Measurements from ENCODE around the gene TMEM174.
A peak's percentile ranks its signal among the peaks of the same experiment; 100 is the strongest.

TMEM174 gene

DNA sequence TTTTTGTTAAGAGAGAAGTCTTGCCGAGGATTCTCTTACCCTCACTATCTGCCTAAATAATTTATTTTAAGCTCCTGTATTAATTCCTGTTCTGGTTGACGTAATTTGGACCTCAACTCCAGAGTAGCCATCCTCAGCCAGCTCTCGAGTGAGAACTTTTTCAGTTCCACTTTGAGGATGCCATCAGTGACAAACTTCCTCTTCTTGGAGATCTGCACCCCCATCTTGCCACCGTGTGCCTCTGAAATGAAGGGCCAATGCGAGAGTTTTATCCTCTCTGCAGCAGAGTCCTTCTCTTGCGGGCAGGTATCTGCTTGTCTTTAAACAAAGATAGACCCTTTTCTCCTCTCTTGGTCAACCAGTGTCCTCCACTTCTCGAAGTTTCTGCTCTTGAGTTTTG is 19.5 kb upstream of the TMEM174 start:
- DNase-seq (ENCODE audit: low read depth): no peak

DNA sequence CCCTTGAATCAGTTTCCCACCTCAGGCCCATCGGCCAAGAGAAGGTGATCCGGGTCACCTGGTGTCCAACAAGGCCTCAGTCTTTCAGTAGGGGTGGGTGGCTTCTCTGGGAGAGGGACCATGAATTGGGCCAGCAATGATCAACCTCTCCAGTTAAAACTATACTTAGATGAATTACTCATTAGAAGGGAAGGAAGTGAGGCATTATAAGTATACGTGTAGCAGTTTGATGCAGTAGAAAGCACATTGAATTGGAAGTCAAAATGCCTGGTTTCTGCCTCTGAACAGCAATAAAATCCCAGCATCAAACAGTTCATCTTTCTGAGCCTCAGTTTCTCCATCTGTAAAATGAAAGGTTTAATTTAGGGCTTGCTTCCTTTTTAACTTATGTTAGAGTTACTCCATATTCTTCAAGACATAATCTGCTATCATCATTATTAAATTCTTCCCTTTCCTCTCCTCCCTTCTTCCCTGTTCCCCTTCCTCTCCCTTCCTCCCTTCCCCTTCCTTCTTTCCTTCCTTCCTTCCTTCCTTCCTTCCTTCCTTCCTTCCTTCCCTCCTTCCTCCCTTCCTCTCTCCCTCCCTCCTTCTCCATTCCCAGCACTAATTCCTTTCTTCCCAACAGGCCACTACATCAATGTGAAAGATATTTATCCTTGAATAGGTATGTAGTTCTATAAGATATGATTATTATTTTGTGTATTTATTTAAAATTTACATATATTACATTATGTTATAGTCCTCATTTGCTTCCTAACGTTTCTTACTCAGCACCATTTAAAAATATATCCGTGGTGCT is 18.6 kb upstream of the TMEM174 start:
- DNase-seq (ENCODE audit: low read depth): no peak

DNA sequence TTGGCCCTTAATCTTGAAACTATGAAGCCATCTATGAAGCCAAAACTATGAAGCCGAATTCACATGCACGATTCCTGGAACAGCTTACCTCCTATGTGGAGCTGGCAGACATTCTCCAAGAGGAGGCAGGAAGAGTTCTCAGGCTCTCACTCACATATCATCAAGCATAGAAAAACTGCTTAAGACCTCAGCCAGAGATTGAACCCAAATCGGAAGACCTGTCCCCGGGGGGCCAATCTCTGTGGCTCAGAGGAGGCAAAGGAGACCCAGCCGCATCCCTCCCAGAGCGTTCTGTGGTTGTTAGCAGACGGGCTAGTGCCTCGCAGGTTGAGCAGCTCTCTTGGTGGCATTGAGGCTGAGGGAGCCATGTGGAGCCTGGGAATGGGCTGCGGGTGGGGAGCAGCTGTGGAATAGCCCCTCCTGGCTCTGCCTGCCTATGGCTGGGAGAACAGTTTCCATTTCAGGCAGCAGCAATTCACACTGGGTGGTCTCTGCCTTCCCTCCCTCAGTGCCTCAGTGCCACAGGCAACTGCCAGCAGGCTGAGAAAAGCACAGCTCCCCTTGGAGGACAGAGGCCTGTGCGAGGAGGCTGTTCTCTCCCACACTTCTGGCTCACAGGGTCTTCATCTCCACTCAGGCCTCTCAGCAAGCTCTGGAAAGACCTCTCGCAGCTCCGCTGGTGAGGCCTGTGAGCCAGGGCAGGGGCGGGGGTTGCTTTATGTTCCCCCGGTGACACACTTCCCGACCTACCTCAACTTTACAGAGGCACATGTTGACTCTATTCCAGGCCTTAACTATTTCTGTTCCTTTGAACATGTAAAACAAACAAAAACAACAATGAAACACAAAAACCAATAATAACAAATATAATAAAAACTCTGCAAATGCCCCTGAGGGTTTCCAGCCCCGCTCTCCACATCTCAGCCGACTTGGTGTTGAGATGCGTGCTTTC is 17.4 kb upstream of the TMEM174 start:
- no peak for DNase-seq (ENCODE audit: low read depth)

DNA sequence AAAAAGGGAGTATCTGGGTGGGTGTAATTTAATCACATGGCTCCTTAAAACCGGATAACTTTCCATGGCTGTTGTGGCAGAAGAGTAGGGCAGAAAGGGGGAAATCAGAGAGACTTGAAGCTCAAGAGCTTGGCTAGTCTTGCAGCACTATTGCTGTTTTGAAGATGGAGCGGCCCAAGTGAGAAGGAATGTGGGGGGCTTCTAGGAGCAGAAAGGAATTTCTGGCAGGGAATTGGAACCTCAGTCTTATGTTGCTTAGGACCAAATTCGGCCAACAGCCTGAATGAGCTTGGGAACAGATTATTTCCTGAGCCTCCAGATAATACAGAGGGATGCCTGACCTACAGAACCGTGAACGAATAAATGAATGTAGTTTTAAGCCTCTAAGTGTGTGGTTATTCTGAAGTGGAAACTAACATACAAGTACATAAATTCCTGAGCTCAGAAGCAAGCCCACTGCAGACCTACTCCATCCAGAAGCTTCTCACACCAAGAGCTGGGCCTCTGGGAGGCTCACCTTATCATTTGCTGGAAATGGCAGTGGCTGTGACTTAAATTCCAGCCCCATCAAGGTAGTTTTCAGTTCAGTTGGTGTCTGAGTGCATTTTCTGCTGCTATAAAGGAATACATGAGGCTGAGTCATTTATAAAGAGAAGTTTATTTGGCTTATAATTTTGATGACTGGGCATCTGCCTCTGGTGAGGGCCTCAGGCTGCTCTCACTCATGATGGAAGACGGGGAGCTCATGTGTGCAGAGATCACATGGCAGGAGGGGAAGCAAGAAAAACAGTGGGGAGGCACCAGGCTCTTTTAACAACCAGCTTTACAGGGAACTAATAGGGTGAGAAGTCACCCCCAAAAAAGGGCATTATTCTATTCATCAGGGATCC is 15.3 kb upstream of the TMEM174 start:
- DNase-seq (ENCODE audit: low read depth): no peak

DNA sequence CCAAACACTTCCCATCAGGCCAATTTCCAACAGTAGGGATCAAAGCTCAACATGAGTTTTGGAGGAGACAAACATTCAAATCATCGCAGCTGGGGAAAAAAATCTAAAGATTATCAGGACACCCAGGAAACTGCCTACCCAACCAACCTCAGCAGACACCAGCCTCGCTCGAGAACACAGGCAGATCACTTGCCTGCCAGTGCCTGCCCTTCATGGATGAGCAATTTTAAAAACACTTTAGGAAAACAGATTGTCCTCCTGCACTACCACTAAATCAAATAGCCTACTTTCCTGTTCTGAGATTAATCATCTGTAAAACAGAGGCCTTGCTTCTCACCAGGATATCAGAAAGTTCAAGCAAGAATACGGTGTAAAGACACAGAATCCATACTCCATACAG is 14.7 kb upstream of the TMEM174 start:
- DNase-seq (ENCODE audit: low read depth): no peak

DNA sequence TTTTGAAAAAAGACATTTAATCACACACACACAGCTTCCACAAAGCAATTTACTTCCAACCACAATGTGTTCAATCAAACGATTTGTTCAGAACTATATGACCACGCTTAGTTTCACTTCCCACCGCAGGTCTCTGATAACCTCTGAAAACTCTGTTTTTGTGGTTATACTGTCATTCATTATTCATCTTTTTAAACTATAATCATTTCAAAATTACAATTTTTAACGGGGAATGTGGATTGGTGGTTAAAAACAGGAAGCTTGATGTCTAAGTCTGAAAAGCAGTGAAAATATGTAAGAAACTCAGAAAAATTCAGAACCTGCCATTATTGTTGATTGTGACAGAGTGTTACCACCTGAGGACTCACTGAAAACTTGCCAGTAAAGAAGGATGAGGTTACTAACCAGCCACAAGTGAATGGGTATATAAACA is 12.7 kb upstream of the TMEM174 start:
- no peak for DNase-seq (ENCODE audit: low read depth)

DNA sequence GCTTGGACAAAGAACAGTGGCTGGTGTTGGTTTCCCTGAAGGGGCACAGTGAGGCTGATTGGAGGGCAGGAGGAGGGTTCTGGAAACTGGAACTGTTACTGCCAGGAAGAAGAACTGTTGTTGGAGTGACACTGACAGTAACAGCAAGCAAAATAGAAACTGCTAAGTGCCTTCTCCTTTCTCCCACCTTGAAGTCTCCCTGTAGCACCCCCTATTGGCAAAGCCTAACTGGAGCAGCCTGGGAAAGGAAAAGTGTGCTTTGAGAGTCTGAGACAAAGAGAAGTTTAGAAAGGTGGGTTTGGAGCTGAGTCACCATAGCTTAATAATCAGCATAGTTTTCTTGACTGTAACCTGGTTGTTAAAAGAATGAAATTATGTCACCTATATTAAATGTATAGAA is 2.5 kb upstream of the TMEM174 start:
- DNase-seq (ENCODE audit: low read depth): no peak

DNA sequence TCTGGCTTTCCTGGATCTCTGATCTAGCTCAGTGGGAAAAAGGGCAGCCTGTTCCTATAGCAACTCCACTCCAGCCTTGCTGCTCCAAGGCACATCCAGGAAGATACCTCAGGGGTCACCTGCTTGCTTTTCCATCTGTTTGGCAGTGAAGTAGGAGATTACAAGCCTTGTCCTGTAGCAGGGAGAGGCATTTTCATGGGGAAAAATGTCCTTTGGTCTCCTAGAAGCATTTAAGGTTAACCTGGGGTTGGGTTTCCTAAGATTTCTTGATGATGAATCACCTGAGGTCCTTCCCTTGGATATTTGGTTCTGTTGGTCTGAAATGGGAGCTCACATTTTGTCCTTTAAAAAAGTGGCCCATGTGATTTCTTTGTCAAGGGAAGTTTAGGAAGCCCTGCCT is 1.5 kb upstream of the TMEM174 start:
- DNase-seq (ENCODE audit: low read depth): no peak

DNA sequence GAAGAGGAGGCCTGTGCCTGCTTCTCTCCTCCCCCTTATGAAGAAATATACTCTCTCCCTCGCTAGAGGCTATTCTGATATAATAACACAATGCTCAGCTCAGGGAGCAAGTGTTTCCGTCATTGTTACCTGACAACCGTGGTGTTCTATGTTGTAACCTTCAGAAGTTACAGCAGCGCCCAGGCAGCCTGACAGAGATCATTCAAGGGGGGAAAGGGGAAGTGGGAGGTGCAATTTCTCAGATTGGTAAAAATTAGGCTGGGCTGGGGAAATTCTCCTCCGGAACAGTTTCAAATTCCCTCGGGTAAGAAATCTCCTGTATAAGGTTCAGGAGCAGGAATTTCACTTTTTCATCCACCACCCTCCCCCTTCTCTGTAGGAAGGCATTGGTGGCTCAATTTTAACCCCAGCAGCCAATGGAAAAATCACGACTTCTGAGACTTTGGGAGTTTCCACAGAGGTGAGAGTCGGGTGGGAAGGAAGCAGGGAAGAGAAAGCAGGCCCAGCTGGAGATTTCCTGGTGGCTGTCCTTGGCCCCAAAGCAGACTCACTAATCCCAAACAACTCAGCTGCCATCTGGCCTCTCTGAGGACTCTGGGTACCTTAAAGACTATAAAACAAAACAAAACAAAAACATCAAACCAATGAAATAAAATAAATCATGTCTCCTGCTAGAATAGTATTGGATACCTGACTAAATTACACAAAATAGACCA is 1.3 kb downstream of the TMEM174 start:
- no peak for DNase-seq (ENCODE audit: low read depth)

DNA sequence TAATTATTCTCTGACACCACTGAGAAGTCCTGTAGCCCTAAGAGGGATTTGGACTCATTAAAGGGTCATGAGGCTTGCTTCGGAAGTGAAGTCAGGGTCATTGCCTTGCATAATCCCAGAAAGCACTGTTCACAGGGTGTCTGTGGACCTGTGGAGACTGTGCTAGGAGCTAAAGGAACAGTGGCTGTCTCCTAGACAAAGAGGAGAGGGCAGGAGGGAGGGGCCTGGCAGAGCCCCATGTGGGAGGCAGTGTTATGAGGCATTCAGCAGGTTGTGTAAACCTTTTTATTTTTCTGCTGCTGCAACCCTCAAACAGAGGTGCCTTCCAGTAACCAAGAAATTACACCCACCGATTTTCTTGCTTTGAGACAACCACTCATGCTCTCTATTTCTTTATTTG is 3.3 kb downstream of the TMEM174 start:
- DNase-seq (ENCODE audit: low read depth): no peak

DNA sequence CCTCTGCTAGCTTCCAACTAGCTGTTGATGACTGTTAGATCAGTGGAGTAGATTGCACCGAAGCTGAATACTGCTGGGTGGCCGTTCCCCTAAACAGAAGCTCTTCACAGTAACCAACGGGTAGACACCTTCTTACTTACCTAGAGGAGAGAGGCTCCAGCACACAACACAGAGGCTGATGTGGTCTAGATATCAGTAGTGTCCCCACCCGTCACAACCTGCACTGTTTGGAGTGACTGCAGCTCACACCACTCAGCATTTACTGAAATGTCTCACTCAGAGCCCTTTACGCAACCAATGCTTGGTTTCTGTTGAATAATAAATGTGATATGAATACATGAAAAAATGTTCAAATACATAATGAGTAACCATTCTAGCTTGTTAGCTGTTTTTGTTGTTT is 5.3 kb downstream of the TMEM174 start:
- DNase-seq (ENCODE audit: low read depth): no peak

DNA sequence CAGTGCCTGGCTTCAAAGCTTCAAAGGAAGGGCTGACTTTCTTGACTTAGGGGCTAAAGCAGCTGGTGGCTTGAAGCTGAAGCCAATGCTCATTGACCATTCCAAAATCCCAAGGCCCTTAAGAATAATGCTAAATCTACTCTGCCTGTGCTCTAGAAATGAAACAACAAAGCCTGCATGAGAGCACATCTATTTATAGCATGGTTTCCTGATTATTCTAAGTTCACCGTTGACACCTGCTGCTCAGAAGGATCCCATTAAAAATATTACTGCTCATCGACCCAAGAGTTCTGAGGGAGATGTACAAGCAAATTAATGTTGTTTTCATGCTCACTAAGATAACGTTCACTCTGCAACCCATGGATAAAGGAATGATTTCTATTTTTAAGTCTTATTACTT is 6.7 kb downstream of the TMEM174 start:
- no peak for DNase-seq (ENCODE audit: low read depth)

DNA sequence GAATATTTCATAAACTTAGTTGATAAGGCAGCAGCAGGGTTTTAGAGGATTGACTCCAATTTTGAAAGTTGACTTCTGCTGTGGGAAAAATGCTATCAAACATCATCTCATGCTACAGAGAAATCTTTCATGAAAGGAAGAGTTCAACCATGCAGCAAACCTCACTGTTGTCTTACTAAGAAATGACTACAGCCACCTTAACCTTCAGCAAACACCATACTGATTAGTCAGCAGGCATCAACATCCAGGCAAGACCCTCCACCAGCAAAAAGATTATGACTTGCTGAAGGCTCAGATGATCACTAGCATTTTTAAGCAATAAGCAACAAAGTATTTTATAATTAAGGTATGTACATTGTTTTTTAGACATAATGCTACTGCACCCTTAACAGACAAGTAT is 7.6 kb downstream of the TMEM174 start:
- DNase-seq (ENCODE audit: low read depth): no peak

DNA sequence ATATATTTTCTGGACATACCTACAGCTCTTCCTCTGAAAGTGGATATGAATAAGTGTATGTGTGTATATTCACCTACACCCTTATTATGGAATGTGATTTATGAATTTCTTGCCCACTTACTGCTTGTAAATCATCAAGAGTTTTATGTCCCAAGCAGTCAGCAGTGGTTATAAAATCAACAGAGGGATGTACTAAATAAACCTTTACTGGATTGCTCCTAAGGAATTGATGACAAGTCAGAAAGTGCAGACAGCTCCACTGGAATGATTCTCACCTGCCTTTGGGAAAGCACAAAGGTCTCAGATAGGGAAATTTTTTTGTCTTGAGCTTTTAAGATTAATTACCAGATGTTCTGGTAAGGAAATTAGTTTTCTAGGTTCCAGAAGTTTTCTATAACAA is 9.3 kb downstream of the TMEM174 start:
- no peak for DNase-seq (ENCODE audit: low read depth)

DNA sequence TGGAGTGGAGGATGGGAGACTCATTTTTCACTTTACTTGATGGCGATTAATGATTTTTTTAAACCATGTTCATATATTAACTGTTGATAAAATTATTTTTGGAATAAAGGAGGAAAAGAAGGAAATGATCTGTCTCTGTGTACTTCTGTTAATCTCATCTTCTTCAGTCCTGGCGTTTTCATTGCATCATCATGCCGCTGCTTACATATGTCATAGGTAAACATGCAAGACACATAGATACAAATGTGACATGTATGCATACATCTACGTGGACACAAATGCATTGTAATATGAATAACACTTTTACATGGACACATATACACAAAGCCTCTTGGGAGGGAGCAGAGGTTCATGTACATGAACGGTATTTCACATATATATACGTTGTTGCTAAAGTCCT is 10.0 kb downstream of the TMEM174 start:
- DNase-seq (ENCODE audit: low read depth): no peak

DNA sequence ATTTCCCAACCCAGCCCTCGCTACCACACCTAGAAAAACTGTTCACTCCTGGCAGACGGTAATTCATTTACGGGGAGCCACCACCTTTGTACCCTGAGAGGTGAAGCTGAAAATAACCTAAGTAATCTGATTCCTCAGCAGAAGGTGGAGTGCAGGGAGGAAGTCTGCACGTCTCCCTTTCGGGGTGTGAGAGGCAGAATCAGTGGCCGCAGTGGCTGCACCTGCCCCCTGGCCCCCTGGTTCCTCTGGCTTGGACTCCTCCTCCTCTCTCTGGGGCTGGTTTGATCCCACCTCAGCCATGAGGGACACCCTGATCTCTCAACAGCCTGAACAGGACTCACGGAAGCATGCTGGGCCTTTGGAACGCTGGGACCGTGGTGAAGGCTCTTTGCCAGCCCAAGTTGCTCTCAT is 10.5 kb downstream of the TMEM174 start:
- DNase-seq (ENCODE audit: low read depth): no peak

DNA sequence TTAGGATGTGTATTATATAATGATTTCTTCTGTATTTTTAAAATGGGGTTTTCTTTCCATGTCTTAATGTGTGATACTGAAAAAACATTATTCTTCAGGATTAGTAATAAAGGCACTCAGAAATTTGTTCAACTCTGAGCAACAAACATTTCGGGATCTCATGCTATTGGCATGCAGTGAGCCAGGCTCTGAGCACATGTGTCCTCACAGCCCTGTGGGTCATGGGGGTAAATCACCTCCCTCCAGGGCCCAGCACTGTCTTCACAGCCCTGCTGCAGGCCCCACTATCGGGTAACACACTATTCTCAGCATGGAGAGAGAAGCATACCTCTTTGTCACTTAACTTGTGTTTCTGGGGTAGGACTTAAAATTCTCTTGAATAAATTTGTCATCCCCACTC is 14.0 kb downstream of the TMEM174 start:
- DNase-seq (ENCODE audit: low read depth): no peak

DNA sequence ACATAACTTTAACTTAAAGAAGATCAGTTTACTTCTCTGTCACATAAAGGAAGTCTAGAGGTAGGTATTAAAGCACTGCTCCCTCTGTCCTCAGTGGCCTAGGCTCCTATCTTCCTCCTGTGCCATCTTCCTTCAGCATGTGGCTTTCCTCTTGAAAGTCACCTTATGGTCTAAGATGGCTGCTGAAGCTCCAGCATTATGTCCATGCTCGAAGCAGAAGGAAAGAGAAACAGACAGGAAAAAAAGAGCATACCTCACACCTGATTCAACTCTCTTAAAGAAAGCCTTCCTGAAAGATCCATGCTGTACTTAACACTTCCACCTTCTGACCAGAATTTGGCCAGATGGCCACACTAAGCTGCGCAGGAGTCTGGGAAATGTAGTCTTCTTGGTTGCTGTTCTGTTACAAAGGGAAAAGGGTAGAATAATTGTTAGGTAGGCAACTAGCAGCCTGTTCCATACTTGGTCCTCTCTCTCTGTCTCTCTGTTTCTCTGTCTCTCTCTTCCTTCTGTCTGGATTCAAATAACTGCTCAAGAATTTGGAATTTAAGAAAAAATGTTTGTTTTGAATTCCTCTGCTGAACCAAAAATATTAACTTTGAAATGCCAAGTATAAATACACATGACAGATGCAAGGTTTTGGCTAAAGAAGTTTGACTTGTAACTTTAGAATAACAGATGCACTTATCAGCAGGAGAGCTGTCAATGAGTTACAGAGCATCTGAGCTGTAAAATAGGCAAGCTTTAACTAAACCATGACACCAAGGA is 16.0 kb downstream of the TMEM174 start:
- DNase-seq (ENCODE audit: low read depth): peak; percentile 61

DNA sequence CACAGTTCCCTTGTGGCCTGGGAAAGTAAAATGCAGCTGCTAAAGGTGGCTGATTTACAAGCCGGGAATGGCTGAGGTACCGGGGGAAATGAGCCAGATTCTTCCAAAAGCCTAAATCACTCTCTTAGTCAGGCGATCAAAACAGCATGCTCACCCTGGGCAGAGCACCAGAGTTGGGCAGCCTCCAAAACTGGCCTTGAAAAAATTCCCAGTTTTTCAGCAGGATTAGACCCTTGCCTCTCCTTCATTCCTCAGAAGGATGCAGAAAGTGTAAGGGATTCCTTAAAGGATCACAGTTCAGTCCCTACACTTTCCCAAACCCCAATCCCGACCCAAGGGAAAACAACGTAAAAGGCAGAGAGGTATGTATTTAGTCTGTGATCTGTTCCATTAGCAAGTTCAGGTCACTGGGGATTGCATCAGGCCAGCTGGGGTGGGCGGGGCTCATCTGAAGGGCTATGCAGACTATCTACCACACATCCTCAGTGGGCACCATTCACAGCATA is 16.9 kb downstream of the TMEM174 start:
- peak; percentile 68 for DNase-seq (ENCODE audit: low read depth)

DNA sequence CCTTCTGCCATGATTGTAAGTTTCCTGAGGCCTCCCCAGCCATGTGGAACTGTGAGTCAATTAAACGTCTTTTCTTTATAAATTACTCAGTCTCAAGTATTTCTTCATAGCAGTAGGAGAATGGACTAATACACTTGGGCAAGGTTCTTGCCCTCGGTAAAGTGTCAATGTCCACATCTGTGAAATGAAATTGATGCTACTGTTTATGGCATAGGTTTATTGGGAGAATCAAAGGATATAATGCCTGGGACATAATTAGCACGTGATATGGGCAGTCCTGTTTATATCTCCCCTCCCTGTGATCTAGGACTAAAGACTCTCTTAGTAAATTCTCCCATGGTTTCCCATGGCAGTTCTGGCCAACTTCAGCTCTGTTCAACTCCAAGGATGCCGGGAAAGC is 19.4 kb downstream of the TMEM174 start:
- DNase-seq (ENCODE audit: low read depth): no peak

DNA sequence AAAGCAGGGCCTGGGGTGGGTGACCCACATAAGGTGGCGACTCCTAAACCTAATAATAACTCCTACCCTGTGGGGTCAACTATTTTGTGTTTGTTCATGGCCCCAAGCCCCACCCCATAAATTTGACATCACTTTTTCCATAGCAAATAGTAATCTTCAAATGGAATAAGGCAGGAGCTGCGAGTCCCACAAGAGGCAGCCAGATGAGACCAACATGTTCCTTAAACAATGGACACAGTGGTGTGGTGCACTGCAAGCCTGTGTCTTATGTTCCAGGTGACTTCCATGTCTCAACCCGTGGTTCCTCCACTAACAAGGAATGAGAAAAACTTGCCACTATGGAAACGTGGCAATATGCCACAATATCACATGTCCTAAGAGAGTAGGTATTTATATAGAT is 20.6 kb downstream of the TMEM174 start:
- no peak for DNase-seq (ENCODE audit: low read depth)

All from fibroblast of gingiva (primary cell).